ENCODE measurements around the gene OSM. TPM values are rescaled to one million over a fixed set of nuclear protein-coding genes. Genes with fewer than 3 reads are reported as not detected.

The OSM gene
- total and polyA plus RNA-seq, 2 experiments from 2014 or later: not detected

DNA sequence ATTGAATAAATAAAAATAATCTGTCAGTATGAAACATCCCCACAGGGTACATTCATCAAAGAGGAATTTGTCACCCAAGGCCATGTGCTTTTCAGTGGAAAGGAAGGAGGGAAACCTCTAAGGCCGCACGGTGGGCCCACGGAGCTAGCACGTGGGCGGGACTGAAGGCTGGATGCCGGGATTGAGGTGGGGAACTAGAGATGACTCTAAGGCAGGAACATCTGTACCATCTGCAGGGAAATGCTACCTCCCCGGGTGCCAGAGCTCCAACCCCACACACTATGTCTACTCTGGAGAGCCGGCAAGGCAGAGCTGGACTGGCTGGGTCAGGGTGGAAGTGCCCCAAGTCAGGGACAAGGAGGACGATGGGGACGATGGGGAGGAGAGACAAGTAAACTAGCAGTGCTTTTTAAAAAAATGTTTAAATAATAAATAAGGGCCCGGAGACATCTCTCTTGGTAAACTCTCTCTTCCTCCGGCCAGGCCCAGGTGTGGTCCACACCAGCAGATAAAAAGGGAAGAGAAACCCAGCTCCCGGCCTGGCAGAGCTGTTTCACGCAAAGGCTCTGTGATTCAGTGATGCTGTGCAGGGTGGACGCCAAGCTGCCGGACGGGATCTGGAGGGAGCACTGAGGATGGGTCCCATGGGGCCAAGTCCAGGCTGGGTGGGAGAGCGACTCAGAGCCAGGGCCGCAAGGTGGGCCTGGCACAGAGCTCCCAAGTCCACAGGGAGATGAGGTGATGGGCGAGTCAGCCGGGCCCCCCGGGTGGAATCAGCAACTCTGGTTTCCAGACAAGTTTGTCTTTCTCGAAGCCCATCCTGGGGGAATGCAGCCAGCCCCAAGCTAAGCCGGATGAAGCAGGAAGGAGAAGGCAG lies 25.9 kb downstream of the OSM start:
- no peaks in the 10 kb centered on the region for H3K9me2 ChIP-seq (ENCODE audit: insufficient read depth)
- H3K4me1 ChIP-seq (ENCODE audit: insufficient read depth): peaks cover 9% of the 10 kb centered on the region; the same call in 1 of the 2 replicates
- 0 out of 2 replicates have a peak, but pooled peaks cover 6% of the 10 kb centered on the region for H3F3A ChIP-seq (ENCODE audit: insufficient read depth)
- no peak overlapping the region for H3K4me3 ChIP-seq
- no peaks in the 10 kb centered on the region for H3K27me3 ChIP-seq (replicated peaks; ENCODE audit: insufficient read depth)
- H4K20me1 ChIP-seq (ENCODE audit: insufficient read depth): no peaks in the 10 kb centered on the region
- TF ChIP-seq EZH2phosphoT487 (IDR thresholded peaks at IDR 0.05; ENCODE audit: insufficient read depth, low read depth) (no peak), EZH2 (IDR thresholded peaks at IDR 0.05; ENCODE audit: insufficient read depth, poor library complexity, severe bottlenecking) (no peak)
- in situ Hi-C loops (cut with MboI): no loop called here
- H3K27ac ChIP-seq: no peak overlapping the region
- H2AFZ ChIP-seq: no peak overlapping the region
- no peaks in the 10 kb centered on the region for H3K36me3 ChIP-seq (ENCODE audit: low read depth)
- no peak for DNase-seq
- H3K9ac ChIP-seq: no peak overlapping the region
- H3K4me2 ChIP-seq (ENCODE audit: unreplicated experiment): no peak overlapping the region
- no peaks in the 10 kb centered on the region for H3K79me2 ChIP-seq (ENCODE audit: insufficient read depth)
- WGBS, 2 experiments (ENCODE audit: low coverage in 1 of 2, low lambda C conversion rate in 2 of 2, missing lambda C conversion rate in 2 of 2): 86 to 87% methylated on average over 19 to 24 of the region's 24 CpGs
- no peaks in the 10 kb centered on the region for H3K9me3 ChIP-seq (ENCODE audit: low read depth)

GRCh38 chr22:30239488-30240405 lies 26.9 kb downstream of the OSM start:
- no peak overlapping the region for H3K4me2 ChIP-seq (ENCODE audit: unreplicated experiment)
- no peaks in the 10 kb centered on the region for H3K27me3 ChIP-seq (replicated peaks; ENCODE audit: insufficient read depth)
- no peak overlapping the region for H2AFZ ChIP-seq
- no peak for DNase-seq
- H3K27ac ChIP-seq: no peak overlapping the region
- no peaks in the 10 kb centered on the region for H3K9me3 ChIP-seq (ENCODE audit: low read depth)
- no peak overlapping the region for H3K4me3 ChIP-seq
- no peaks in the 10 kb centered on the region for H4K20me1 ChIP-seq (ENCODE audit: insufficient read depth)
- no peaks in the 10 kb centered on the region for H3K9me2 ChIP-seq (ENCODE audit: insufficient read depth)
- H3K36me3 ChIP-seq (ENCODE audit: low read depth): no peaks in the 10 kb centered on the region
- 89 to 92% methylated on average over 16 to 17 of the region's 17 CpGs for WGBS, 2 experiments (ENCODE audit: low coverage in 1 of 2, low lambda C conversion rate in 2 of 2, missing lambda C conversion rate in 2 of 2)
- TF ChIP-seq EZH2 (IDR thresholded peaks at IDR 0.05; ENCODE audit: insufficient read depth, poor library complexity, severe bottlenecking): no peak
- no peak for TF ChIP-seq EZH2phosphoT487 (IDR thresholded peaks at IDR 0.05; ENCODE audit: insufficient read depth, low read depth)
- 0 out of 2 replicates have a peak, but pooled peaks cover 6% of the 10 kb centered on the region for H3F3A ChIP-seq (ENCODE audit: insufficient read depth)
- in situ Hi-C loops (cut with MboI): loop anchor here (10.0 kb wide), 1 partner anchor 125 kb away; no protein-coding TSS in a partner anchor
- H3K79me2 ChIP-seq (ENCODE audit: insufficient read depth): no peaks in the 10 kb centered on the region
- H3K4me1 ChIP-seq (ENCODE audit: insufficient read depth): peaks cover 10% of the 10 kb centered on the region; the same call in 1 of the 2 replicates
- H3K9ac ChIP-seq: no peak overlapping the region

- in situ Hi-C loops (cut with MboI): loop anchor here (10.0 kb wide), 1 partner anchor 124 kb away; no protein-coding TSS in a partner anchor
- no peaks in the 10 kb centered on the region for H3K9me2 ChIP-seq (ENCODE audit: insufficient read depth)
- no peaks in the 10 kb centered on the region for H4K20me1 ChIP-seq (ENCODE audit: insufficient read depth)
- H3K79me2 ChIP-seq (ENCODE audit: insufficient read depth): no peaks in the 10 kb centered on the region
- 0 out of 2 replicates have a peak, but pooled peaks cover 6% of the 10 kb centered on the region for H3F3A ChIP-seq (ENCODE audit: insufficient read depth)
- peak; percentile 23 for DNase-seq
- H3K4me3 ChIP-seq: no peak overlapping the region
- no peaks in the 10 kb centered on the region for H3K36me3 ChIP-seq (ENCODE audit: low read depth)
- WGBS, 2 experiments (ENCODE audit: low coverage in 1 of 2, low lambda C conversion rate in 2 of 2, missing lambda C conversion rate in 2 of 2): 72 to 77% methylated on average over 27 of the region's 27 CpGs
- no peak overlapping the region for H3K9ac ChIP-seq
- H3K4me1 ChIP-seq (ENCODE audit: insufficient read depth): peaks cover 10% of the 10 kb centered on the region; the same call in 1 of the 2 replicates
- H3K4me2 ChIP-seq (ENCODE audit: unreplicated experiment): no peak overlapping the region
- no peaks in the 10 kb centered on the region for H3K9me3 ChIP-seq (ENCODE audit: low read depth)
- no peaks in the 10 kb centered on the region for H3K27me3 ChIP-seq (replicated peaks; ENCODE audit: insufficient read depth)
- no peak overlapping the region for H3K27ac ChIP-seq
- no peak overlapping the region for H2AFZ ChIP-seq
- TF ChIP-seq EZH2phosphoT487 (IDR thresholded peaks at IDR 0.05; ENCODE audit: insufficient read depth, low read depth) (no peak), EZH2 (IDR thresholded peaks at IDR 0.05; ENCODE audit: insufficient read depth, poor library complexity, severe bottlenecking) (no peak)
These were observed 27.8 kb downstream of the OSM start for GRCh38 chr22:30238661-30239487.
